HAP-1 (cell line): ENCODE data around the gene PRAMEF2.
"Not testable (repeated sequence)": the region's sequence is repeated elsewhere in the genome, so short reads cannot be mapped to it uniquely, and the experiment has no call there.

Source experiments
- DNase-seq, 2 experiments: peaks; one replicate each; pipeline ENCODE4 v3.0.0-alpha.2; 2016 to 2020; ENCODE audit warnings: low spot score in 2 of 2
- H3K27me3 ChIP-seq: fragments of 250-450 bp; sonication (Bioruptor Pico); 2 replicates; pipeline ENCODE4 v1.5.1; 2020; ENCODE audit warnings: low read depth, mild to moderate bottlenecking, moderate library complexity
- H3K36me3 ChIP-seq: fragments of 250-450 bp; sonication (Bioruptor Pico); replicated peaks from 2 replicates; pipeline ENCODE4 v1.5.1; 2020; ENCODE audit warnings: mild to moderate bottlenecking
- H3K4me1 ChIP-seq: fragments of 250-450 bp; sonication (Bioruptor Pico); 2 replicates; pipeline ENCODE4 v1.5.1; 2020; ENCODE audit warnings: mild to moderate bottlenecking
- H3K4me3 ChIP-seq: fragments of 250-450 bp; sonication (Bioruptor Pico); 2 replicates; pipeline ENCODE4 v1.5.1; 2020; ENCODE audit warnings: mild to moderate bottlenecking, moderate library complexity
- H3K9me3 ChIP-seq: fragments of 250-450 bp; sonication (Bioruptor Pico); 2 replicates; pipeline ENCODE4 v1.5.1; 2020; ENCODE audit warnings: mild to moderate bottlenecking, moderate library complexity
- in situ Hi-C: fragments of 300-500 bp; cut with MboI; formaldehyde crosslinking; loops from 3 replicates; pipeline ENCODE4 v1.14.3; 2020; ENCODE audit warnings: low sequenced_read_pairs, inconsistent platforms, mixed read lengths

Gene PRAMEF2, protein sequence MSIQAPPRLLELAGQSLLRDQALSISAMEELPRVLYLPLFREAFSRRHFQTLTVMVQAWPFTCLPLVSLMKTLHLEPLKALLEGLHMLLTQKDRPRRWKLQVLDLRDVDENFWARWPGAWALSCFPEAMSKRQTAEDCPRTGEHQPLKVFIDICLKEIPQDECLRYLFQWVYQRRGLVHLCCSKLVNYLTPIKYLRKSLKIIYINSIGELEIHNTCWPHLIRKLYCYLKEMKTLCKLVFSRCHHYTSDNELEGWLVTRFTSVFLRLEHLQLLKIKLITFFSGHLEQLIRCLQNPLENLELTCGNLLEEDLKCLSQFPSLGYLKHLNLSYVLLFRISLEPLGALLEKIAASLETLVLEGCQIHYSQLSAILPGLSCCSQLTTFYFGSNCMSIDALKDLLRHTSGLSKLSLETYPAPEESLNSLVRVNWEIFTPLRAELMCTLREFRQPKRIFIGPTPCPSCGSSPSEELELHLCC

DNA sequence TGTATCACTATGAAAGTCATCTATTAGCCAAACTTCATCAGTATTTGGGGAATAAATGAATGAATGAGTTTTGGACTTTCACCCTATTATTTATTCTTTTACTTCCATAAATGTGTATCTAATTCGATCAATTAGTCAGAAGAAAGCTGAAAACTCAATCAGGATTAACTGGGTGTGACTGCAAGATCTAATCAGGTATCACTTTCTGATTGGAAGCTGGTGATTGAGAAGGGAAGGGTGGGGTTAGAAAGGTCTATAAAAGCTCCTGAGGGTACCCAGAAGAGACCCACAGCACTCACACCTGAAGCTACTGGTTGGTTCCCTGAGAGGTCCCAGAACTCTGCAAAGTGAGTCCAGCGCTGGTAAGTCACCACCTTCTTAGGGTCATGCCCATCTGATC, at the start of gene PRAMEF2:
TSS of gene PRAMEF2 (plus strand) at position 301 of the 400 bp plus-strand sequence. CDS start 1,924 bp downstream, outside the sequence.
- in situ Hi-C loops, H3K4me1 ChIP-seq, H3K27me3 ChIP-seq, H3K4me3 ChIP-seq, H3K9me3 ChIP-seq, H3K36me3 ChIP-seq, DNase-seq: not testable (repeated sequence)

DNA sequence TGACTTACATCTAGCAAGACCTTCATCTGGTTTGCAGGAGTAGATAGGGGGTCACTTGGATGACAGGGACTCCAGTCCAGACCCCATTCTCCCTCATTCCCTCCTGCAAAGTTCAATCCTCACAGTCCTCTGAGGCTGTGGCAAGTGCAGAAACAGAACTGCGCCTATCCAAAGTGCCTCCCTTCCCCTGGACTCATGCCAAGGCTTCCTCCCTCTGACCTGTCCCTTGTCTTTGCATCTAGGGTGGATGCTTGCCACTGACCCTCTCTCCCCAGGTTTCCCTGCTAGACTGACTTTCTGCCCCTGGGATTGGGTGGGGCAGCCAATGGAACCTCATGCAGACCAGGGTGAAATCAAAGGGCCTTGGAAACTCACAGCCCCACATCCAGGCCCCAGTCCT, 47.0 kb upstream of the PRAMEF2 start:
- no peaks in the 10 kb centered on the region for H3K4me1 ChIP-seq
- no peak for DNase-seq
- H3K27me3 ChIP-seq: no peaks in the 10 kb centered on the region
- H3K4me3 ChIP-seq: no peak overlapping the region
- no peaks in the 10 kb centered on the region for H3K9me3 ChIP-seq
- H3K36me3 ChIP-seq: no peaks in the 10 kb centered on the region
- in situ Hi-C loops: no loop called here

DNA sequence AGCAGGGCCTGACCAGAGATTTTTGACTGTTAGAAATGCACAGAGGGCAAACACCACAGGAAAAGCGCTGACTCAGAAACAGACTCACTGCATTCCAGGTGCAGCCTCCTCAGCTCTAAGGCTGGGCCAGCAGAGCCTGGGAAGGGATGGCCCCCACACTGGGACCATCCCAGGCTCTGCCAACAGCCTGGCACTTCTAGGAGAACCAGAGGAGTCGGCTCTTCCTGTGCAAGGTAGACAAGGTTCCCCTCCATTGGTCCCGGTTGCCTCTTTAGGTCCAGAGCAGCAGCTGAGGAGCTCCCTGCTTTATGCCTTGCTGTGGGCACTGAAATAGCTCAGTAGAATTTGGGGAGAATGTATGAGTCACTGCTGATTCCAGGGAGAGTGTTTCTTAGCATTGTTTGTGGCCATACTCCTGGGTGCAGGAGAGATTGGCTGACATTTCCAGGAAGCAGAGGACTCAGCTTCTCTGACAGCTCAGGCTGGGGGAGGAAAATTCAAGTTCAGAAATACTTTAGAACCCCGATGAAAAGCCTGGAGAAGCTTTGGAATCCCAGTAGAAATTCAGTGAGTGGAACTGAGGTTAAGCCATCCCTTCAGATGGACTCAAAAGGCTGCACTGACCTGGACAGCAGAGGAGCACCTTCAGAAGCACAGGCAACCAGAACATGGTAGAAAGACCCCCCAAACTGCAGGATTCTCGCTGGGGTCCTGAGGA, 46.0 kb upstream of the PRAMEF2 start:
- no peak overlapping the region for H3K4me3 ChIP-seq
- no peak for DNase-seq
- in situ Hi-C loops: no loop called here
- no peaks in the 10 kb centered on the region for H3K27me3 ChIP-seq
- H3K4me1 ChIP-seq: no peaks in the 10 kb centered on the region
- H3K9me3 ChIP-seq: no peaks in the 10 kb centered on the region
- no peaks in the 10 kb centered on the region for H3K36me3 ChIP-seq

DNA sequence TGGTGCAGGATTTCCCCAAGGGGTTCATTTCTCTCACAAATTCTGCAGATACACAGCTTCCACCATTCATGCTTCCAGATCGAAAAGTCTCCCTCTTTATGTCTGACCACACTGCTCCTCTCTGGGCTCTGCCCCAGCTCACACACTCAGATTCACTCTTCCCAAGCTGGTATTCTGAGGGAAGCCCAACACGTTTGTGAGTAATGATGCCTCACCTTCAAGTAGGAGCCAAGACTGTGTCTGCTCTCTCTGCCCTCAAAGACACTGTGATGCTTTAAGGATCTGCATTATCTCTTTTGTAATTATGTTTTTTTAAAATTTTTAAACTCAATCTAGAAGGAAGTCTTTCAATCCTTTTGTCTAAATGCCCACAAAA, 45.5 kb upstream of the PRAMEF2 start:
- no peaks in the 10 kb centered on the region for H3K36me3 ChIP-seq
- in situ Hi-C loops: no loop called here
- H3K4me1 ChIP-seq: no peaks in the 10 kb centered on the region
- no peaks in the 10 kb centered on the region for H3K9me3 ChIP-seq
- no peak for DNase-seq
- H3K27me3 ChIP-seq: no peaks in the 10 kb centered on the region
- no peak overlapping the region for H3K4me3 ChIP-seq

DNA sequence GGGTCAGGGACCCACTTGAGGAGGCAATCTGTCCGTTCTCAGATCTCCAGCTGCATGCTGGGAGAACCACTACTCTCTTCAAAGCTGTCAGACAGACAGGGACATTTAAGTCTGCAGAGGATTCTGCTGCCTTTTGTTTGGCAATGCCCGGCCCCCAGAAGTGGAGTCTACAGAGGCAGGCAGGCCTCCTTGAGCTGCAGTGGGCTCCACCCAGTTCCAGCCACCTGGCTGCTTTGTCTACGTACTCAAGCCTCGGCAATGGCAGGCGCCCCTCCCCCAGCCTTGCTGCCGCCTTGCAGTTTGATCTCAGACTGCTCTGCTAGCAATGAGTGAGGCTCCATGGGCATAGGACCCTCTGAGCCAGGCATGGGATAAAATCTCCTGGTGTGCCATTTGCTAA, 37.8 kb upstream of the PRAMEF2 start:
- H3K4me3 ChIP-seq, H3K27me3 ChIP-seq, H3K4me1 ChIP-seq, H3K36me3 ChIP-seq, in situ Hi-C loops, DNase-seq, H3K9me3 ChIP-seq: not testable (repeated sequence)

DNA sequence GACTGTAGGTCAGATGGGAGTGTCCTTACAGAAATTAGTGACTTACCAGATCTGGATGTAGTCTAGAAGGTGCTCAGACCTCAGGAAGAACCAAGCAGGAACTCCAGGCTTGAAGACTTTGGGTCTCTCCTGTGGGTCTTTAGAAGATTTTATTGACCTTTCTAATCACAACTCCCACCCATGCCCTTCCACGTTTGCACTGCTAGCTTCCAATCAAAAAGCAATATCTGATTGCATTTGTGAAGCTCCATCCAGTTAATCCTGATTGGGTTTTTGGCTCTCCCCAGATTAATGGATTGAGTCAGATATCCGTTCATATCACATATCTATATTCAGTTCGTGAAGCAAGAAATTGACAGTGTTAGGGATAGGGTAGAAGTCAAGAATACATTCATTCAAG, 25.6 kb upstream of the PRAMEF2 start, which contains the start of gene PRAMEF11:
TSS of gene PRAMEF11 (minus strand) at position 101 of the 400 bp plus-strand sequence. CDS start 2,621 bp downstream, outside the sequence.
- H3K36me3 ChIP-seq, H3K9me3 ChIP-seq, H3K4me1 ChIP-seq, in situ Hi-C loops, H3K27me3 ChIP-seq, DNase-seq, H3K4me3 ChIP-seq: not testable (repeated sequence)

DNA sequence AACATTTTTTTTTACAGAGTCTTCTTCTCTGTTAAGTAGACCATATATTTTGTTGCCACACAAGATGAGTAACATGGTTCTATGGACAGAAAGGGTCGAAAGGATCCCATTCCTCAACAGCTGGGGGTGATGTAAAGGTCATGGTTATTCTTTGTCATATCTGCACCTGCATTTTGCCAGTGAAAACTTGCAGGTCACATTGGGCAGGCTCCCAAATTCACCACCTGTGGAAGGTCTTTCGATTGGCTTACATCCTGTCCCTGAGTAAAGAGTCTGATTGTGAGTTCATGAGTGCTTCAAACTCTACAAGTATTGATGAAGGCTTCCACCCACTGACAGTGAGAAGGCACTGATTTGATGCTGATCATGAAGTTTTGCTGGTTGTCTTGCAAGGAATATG, 23.6 kb upstream of the PRAMEF2 start:
- in situ Hi-C loops, H3K9me3 ChIP-seq, H3K27me3 ChIP-seq, H3K4me3 ChIP-seq, H3K4me1 ChIP-seq, H3K36me3 ChIP-seq, DNase-seq: not testable (repeated sequence)

DNA sequence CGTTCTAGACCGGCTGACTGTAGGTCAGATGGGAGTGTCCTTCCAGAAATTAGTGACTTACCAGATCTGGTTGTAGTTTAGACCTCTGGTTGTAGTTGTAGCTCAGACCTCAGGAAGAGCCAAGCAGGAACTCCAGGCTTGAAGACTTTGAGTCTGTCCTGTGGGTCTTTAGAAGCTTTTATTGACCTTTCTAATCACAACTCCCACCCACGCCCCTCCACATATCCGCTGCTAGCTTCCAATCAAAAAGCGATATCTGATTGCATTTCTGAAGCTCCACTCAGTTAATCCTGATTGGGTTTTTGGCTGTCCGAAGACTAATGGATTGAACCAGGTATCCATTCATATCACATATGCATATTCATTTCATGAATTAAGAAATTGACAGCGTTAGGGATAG, 8.3 kb upstream of the PRAMEF2 start, which contains the start of gene HNRNPCL1:
TSS of gene HNRNPCL1 (minus strand) at position 101 of the 400 bp plus-strand sequence. CDS start 431 bp downstream, outside the sequence.
- in situ Hi-C loops: not testable (repeated sequence)

DNA sequence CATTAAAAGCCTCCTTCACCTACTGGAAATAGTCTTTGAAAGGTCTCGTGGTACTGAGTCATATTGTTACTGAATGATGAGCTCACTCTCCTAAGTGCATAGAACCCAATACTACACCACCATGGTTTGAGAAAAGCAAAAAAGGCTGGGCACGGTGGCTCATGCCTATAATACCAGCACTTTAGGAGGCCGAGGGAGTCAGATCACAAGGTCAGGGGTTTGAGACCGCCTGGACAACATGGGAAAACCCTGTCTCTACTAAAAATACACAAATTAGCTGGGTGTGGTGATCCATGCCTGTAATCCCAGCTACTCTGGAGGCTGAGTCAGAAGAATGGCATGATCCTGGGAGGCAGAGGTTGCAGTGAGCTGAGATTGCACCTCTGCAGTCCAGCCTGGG, 5.1 kb upstream of the PRAMEF2 start:
- Histone ChIP-seq H3K9me3 (no peaks in the 10 kb centered on the region), H3K4me1 (no peaks in the 10 kb centered on the region)
- in situ Hi-C loops: no loop called here

More for the DNA sequence above, 8.3 kb upstream of the PRAMEF2 start, which contains the start of gene HNRNPCL1:
- not testable (repeated sequence) for H3K4me3 ChIP-seq, H3K4me1 ChIP-seq, DNase-seq, H3K9me3 ChIP-seq, H3K27me3 ChIP-seq, H3K36me3 ChIP-seq

DNA sequence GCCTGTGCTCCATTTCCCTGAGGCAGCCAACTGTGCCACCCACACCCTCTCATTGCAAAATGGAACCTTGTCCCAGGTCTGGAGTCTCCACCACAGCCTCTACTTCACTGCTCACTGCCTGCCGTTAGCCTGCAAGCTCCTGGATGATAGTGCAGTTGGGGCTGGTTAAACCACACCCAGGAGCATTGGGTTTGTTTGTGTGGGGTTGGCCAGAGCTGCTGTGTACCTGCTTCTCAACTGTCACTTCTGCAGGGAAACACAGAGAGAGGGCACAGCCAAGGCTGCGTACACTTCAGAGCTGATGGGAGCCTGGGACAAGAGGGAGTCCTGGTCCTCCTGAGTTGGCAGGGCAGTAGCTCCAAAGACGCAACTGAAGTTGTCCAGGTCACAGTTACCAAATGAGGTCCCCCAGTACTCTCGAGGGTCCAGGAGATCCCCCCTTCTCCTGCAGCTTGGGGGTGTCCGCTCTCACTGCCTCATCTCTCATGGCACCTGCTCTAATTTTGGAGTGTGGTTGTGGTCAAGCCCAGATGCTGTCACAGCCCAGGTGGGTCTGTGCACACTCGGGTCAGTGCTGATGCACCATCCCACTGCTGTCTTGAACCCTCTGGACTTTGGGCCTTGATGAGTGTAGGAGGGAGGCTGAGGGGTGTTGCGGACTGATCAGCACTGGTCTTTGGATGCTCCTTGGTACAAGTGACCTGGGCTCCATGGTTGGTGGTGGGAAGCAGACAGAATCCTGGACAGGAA, 6.4 kb downstream of the PRAMEF2 start:
- H3K36me3 ChIP-seq, H3K27me3 ChIP-seq, H3K4me3 ChIP-seq, H3K4me1 ChIP-seq, in situ Hi-C loops, DNase-seq, H3K9me3 ChIP-seq: not testable (repeated sequence)

More for the DNA sequence above, 5.1 kb upstream of the PRAMEF2 start:
- no peak for DNase-seq
- Histone ChIP-seq H3K36me3 (no peaks in the 10 kb centered on the region), H3K27me3 (no peaks in the 10 kb centered on the region), H3K4me3 (no peak overlapping the region)

DNA sequence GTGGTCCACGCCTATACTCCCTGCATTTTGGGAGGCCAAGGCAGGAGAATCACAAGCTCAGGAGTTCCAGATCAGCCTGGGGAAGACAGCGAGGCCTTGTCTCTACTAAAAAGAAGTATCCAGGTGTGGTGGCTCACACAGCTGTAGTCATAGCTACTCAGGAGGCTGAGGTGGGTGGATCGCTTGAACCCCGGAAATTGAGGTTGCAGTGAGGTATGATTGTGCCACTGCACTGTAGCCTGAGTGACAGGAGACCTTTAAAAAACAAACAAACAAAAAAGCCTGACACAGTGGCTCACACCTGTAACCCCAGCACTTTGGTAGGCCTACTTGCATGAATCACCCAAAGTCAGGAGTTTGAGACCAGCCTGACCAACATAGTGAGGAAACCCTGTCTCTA, 21.6 kb downstream of the PRAMEF2 start:
- in situ Hi-C loops, H3K4me3 ChIP-seq, H3K36me3 ChIP-seq, H3K27me3 ChIP-seq, H3K9me3 ChIP-seq, H3K4me1 ChIP-seq, DNase-seq: not testable (repeated sequence)

DNA sequence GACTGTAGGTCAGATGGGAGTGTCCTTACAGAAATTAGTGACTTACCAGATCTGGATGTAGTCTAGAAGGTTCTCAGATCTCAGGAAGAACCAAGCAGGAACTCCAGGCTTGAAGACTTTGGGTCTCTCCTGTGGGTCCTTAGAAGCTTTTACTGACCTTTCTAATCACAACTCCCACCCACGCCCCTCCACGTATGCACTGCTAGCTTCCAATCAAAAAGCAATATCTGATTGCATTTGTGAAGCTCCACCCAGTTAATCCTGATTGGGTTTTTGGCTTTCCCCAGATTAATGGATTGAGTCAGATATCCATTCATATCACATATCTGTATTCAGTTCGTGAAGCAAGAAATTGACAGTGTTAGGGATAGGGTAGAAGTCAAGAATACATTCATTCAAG, 29.2 kb downstream of the PRAMEF2 start, which contains the start of gene PRAMEF4:
TSS of gene PRAMEF4 (minus strand) at position 101 of the 400 bp plus-strand sequence. CDS start 2,807 bp downstream, outside the sequence.
- H3K36me3 ChIP-seq, DNase-seq, H3K4me3 ChIP-seq, in situ Hi-C loops, H3K4me1 ChIP-seq, H3K27me3 ChIP-seq, H3K9me3 ChIP-seq: not testable (repeated sequence)

DNA sequence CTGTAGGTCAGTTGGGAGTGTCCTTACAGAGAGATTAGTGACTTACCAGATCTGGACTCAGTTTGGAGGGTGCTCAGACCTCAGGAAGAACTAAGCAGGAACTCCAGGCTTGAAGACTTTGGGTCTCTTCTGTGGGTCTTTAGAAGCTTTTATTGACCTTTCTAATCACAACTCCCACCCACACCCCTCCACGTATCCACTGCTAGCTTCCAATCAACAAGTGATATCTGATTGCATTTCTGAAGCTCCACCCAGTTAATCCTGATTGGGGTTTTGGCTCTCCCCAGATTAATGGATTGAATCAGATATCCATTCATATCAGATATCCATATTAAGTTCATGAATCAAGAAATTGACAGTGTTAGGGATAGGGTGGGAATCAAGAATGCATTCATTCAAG, 41.3 kb downstream of the PRAMEF2 start, which contains the start of gene PRAMEF10:
TSS of gene PRAMEF10 (minus strand) at position 101 of the 400 bp plus-strand sequence. CDS start 2,423 bp downstream, outside the sequence.
- in situ Hi-C loops, H3K9me3 ChIP-seq, DNase-seq, H3K27me3 ChIP-seq, H3K4me3 ChIP-seq, H3K36me3 ChIP-seq, H3K4me1 ChIP-seq: not testable (repeated sequence)
